Measurements from ENCODE around the gene ROCK2. TPM values are rescaled to one million over a fixed set of nuclear protein-coding genes. Genes with fewer than 3 reads are reported as not detected.

ROCK2 gene
- 9.7 TPM for polyA plus RNA-seq (2012; ENCODE audit: insufficient read depth, insufficient read length)

GRCh38 chr2:11344342-11344955 is at the start of gene ROCK2:
TSS of gene ROCK2 (minus strand) at chr2:11344636. CDS start at chr2:11344136, 500 bp downstream.
- peak within 1 kb of the TSS; percentile 81 for H3K4me3 ChIP-seq (ENCODE audit: low read length)
- peak; percentile 47 for DNase-seq (ENCODE audit: low read depth, low spot score)

- H3K4me3 ChIP-seq (ENCODE audit: low read length), result no peak overlapping the region
- DNase-seq (ENCODE audit: low read depth, low spot score), result no peak
Observed at GRCh38 chr2:11393711-11394236, 49.3 kb upstream of the ROCK2 start.

GRCh38 chr2:11391942-11392266 is 47.5 kb upstream of the ROCK2 start:
- H3K4me3 ChIP-seq (ENCODE audit: low read length), result no peak overlapping the region
- DNase-seq (ENCODE audit: low read depth, low spot score), result no peak

GRCh38 chr2:11390399-11390658 is 45.9 kb upstream of the ROCK2 start:
- DNase-seq (ENCODE audit: low read depth, low spot score), result no peak
- no peak overlapping the region for H3K4me3 ChIP-seq (ENCODE audit: low read length)

- no peak for DNase-seq (ENCODE audit: low read depth, low spot score)
- no peak overlapping the region for H3K4me3 ChIP-seq (ENCODE audit: low read length)
Observed at GRCh38 chr2:11389551-11390398, 45.3 kb upstream of the ROCK2 start.

- H3K4me3 ChIP-seq (ENCODE audit: low read length), result no peak overlapping the region
- DNase-seq (ENCODE audit: low read depth, low spot score), result no peak
Observed at GRCh38 chr2:11389052-11389420, 44.6 kb upstream of the ROCK2 start.

- H3K4me3 ChIP-seq (ENCODE audit: low read length), result no peak overlapping the region
- DNase-seq (ENCODE audit: low read depth, low spot score), result no peak
Observed at GRCh38 chr2:11388262-11389051, 44.0 kb upstream of the ROCK2 start.

- H3K4me3 ChIP-seq (ENCODE audit: low read length), result no peak overlapping the region
- no peak for DNase-seq (ENCODE audit: low read depth, low spot score)
Observed at GRCh38 chr2:11387843-11388242, 43.4 kb upstream of the ROCK2 start.

GRCh38 chr2:11387100-11387390 is 42.6 kb upstream of the ROCK2 start:
- no peak overlapping the region for H3K4me3 ChIP-seq (ENCODE audit: low read length)
- DNase-seq (ENCODE audit: low read depth, low spot score), result no peak

- no peak overlapping the region for H3K4me3 ChIP-seq (ENCODE audit: low read length)
- no peak for DNase-seq (ENCODE audit: low read depth, low spot score)
Observed at GRCh38 chr2:11385847-11386246, 41.4 kb upstream of the ROCK2 start.

- no peak for DNase-seq (ENCODE audit: low read depth, low spot score)
- H3K4me3 ChIP-seq (ENCODE audit: low read length), result no peak overlapping the region
Observed at GRCh38 chr2:11385216-11385615, 40.8 kb upstream of the ROCK2 start.

GRCh38 chr2:11379558-11379957 is 35.1 kb upstream of the ROCK2 start:
- no peak overlapping the region for H3K4me3 ChIP-seq (ENCODE audit: low read length)
- DNase-seq (ENCODE audit: low read depth, low spot score), result no peak

GRCh38 chr2:11377928-11378545 is 33.6 kb upstream of the ROCK2 start:
- DNase-seq (ENCODE audit: low read depth, low spot score), result no peak

GRCh38 chr2:11376071-11376470 is 31.6 kb upstream of the ROCK2 start:
- DNase-seq (ENCODE audit: low read depth, low spot score), result no peak
- H3K4me3 ChIP-seq (ENCODE audit: low read length), result no peak overlapping the region

More at GRCh38 chr2:11377928-11378545, 33.6 kb upstream of the ROCK2 start:
- H3K4me3 ChIP-seq (ENCODE audit: low read length), result no peak overlapping the region

GRCh38 chr2:11375689-11376027 is 31.2 kb upstream of the ROCK2 start:
- H3K4me3 ChIP-seq (ENCODE audit: low read length), result no peak overlapping the region
- no peak for DNase-seq (ENCODE audit: low read depth, low spot score)

GRCh38 chr2:11375025-11375688 is 30.7 kb upstream of the ROCK2 start:
- no peak overlapping the region for H3K4me3 ChIP-seq (ENCODE audit: low read length)
- no peak for DNase-seq (ENCODE audit: low read depth, low spot score)

GRCh38 chr2:11373096-11373495 is 28.7 kb upstream of the ROCK2 start:
- H3K4me3 ChIP-seq (ENCODE audit: low read length), result no peak overlapping the region
- DNase-seq (ENCODE audit: low read depth, low spot score), result no peak

GRCh38 chr2:11371092-11371937 is 26.9 kb upstream of the ROCK2 start:
- no peak for DNase-seq (ENCODE audit: low read depth, low spot score)
- no peak overlapping the region for H3K4me3 ChIP-seq (ENCODE audit: low read length)
